Epidermal melanocyte (primary cell): ENCODE data around the gene GPATCH1.
"Not testable (repeated sequence)": the region's sequence is repeated elsewhere in the genome, so short reads cannot be mapped to it uniquely, and the experiment has no call there.

Experiments used
- DNase-seq: peaks from one replicate; pipeline ENCODE4 v3.0.0; 2011; ENCODE audit warnings: low spot score; ENCODE audit not compliant: insufficient read length

The GPATCH1 gene

GRCh38 chr19:33158365-33158764 is 77.4 kb downstream of the GPATCH1 start:
- no peak for DNase-seq

GRCh38 chr19:33159149-33159548 is 78.2 kb downstream of the GPATCH1 start:
- DNase-seq: no peak

GRCh38 chr19:33159893-33160292 is 78.9 kb downstream of the GPATCH1 start:
- DNase-seq: no peak

GRCh38 chr19:33161201-33161600 is 80.2 kb downstream of the GPATCH1 start:
- DNase-seq: no peak

GRCh38 chr19:33163481-33163880 is 82.5 kb downstream of the GPATCH1 start:
- DNase-seq: no peak

DNA sequence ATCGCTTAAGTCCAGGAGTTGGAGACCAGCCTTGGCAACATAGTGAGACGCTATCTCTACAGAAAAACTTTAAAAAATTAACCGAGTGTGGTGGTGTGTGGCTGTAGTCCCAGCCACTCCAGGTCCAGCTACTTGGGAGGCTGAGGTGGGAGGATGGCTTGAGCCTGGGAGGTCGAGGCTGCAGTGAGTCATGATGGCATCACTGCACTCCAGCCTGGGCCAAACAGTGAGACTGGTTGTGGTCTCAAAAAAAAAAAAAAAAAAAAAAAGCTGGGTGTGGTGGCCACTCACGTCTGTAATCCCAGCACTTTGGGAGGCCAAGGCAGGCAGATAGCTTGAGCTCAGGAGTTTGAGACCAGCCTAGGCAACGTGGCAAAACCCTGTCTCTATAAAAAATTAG is 85.1 kb downstream of the GPATCH1 start:
- not testable (repeated sequence) for DNase-seq

DNA sequence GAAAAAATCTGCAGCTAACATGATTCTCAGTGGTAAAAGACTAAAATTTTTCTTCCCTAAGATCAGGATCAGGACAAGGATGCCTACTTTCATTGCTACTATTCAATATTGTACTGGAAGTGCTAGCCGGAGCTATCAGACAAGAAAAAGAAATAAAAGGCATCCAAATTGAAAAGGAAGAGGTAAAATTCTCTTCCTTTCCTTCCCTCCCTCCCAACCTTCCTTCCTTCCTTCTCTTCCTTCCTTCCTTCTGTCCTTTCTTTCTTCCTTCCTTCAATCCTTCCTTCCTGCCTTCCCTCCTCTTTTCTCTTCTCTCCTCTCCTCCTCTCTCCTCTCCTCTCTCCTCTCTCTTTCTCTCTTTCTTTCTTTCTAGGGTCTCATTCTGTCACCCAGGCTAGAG is 86.5 kb downstream of the GPATCH1 start:
- no peak for DNase-seq

GRCh38 chr19:33168528-33168927 is 87.5 kb downstream of the GPATCH1 start:
- no peak for DNase-seq

GRCh38 chr19:33171222-33171795 is 90.3 kb downstream of the GPATCH1 start:
- no peak for DNase-seq

- no peak for DNase-seq
These were observed 91.0 kb downstream of the GPATCH1 start for GRCh38 chr19:33171916-33172359.

- no peak for DNase-seq
These were observed 93.2 kb downstream of the GPATCH1 start for GRCh38 chr19:33174186-33174585.

GRCh38 chr19:33175156-33175782 is 94.3 kb downstream of the GPATCH1 start:
- DNase-seq: no peak

GRCh38 chr19:33175886-33176669 is 95.1 kb downstream of the GPATCH1 start:
- no peak for DNase-seq

- peak; percentile 92 for DNase-seq
These were observed 95.9 kb downstream of the GPATCH1 start for GRCh38 chr19:33176670-33177416.

GRCh38 chr19:33177417-33177979 is 96.5 kb downstream of the GPATCH1 start:
- DNase-seq: no peak
